ENCODE measurements around the gene PIP5K1B.
"Not testable (repeated sequence)": the region's sequence is repeated elsewhere in the genome, so short reads cannot be mapped to it uniquely, and the experiment has no call there.

The PIP5K1B gene

DNA sequence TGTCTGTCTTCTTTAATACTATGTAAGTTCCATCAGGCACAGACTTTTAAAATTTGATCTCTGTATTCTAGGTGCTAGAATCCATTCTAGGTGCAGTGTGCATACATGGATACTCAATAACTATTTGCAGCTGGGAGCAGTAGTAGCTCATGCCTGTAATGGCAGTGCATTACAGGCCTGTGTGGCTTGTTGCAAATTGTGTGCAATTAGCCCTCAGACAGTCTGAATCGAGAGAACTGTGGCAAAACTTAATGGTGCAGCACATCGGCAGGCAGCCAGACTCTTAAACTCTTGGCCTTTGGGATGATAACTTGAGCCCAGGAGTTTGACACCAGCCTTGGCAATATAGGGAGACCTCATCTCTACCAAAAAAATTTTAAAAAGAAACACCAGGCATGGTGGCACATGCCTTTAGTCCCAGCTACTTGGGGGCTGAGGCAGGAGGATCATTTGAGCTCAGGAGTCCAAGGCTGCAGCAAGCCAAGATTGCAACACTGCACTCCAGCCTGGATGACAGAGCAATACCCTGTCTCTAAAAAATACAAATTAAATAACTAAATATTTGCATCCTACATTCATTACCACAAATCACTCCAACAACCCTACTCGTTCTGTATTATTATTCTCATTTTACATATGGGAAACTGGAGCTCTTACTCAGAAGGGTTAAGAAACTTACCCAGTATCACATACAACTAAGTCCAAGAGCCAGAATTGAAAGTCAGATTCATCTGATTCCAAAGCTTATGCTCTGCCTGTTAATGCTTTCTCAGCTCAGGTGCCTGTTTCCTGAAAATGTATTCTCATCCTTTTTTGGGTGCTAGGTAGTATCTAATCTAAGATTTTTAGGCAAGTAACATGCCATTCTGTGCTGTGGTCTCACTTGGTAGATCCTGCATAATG lies 278.7 kb downstream of the PIP5K1B start:
- TF ChIP-seq, protein P1, sequence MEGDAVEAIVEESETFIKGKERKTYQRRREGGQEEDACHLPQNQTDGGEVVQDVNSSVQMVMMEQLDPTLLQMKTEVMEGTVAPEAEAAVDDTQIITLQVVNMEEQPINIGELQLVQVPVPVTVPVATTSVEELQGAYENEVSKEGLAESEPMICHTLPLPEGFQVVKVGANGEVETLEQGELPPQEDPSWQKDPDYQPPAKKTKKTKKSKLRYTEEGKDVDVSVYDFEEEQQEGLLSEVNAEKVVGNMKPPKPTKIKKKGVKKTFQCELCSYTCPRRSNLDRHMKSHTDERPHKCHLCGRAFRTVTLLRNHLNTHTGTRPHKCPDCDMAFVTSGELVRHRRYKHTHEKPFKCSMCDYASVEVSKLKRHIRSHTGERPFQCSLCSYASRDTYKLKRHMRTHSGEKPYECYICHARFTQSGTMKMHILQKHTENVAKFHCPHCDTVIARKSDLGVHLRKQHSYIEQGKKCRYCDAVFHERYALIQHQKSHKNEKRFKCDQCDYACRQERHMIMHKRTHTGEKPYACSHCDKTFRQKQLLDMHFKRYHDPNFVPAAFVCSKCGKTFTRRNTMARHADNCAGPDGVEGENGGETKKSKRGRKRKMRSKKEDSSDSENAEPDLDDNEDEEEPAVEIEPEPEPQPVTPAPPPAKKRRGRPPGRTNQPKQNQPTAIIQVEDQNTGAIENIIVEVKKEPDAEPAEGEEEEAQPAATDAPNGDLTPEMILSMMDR (IDR thresholded peaks at IDR 0.05; ENCODE audit: borderline replicate concordance, extremely low read depth, low read length, poor library complexity, severe bottlenecking), result no peak
- no peak for TF ChIP-seq EZH2 (IDR thresholded peaks at IDR 0.05; ENCODE audit: borderline replicate concordance, low read depth, low read length, severe bottlenecking)
- Histone ChIP-seq H4K20me1 (ENCODE audit: insufficient read depth, low read length) (no peaks in the 10 kb centered on the region), H3K36me3 (ENCODE audit: insufficient read depth, low read length) (no peaks in the 10 kb centered on the region), H3K27me3 (ENCODE audit: insufficient read depth, low read length, poor library complexity) (no peaks in the 10 kb centered on the region), H3K9ac (ENCODE audit: low read depth, low read length) (no peak overlapping the region), H3K27ac (ENCODE audit: low read length) (no peak overlapping the region), H3K4me3 (ENCODE audit: low read depth in 1 of 2, low read length in 2 of 2) (no peak overlapping the region), H2AFZ (ENCODE audit: low read depth, low read length) (no peak overlapping the region), H3K79me2 (ENCODE audit: insufficient read depth, low read length) (no peaks in the 10 kb centered on the region), H3K4me1 (ENCODE audit: insufficient read depth, low read length) (no peaks in the 10 kb centered on the region), H3K9me3 (ENCODE audit: insufficient read depth, low read length, severe bottlenecking) (no peaks in the 10 kb centered on the region), H3K4me2 (ENCODE audit: insufficient read depth, low read length) (no peak overlapping the region)
- no peak for DNase-seq
- ATAC-seq (ENCODE audit: insufficient read depth, low read depth), result no peak

- not testable (repeated sequence) for ATAC-seq (ENCODE audit: insufficient read depth, low read depth); H3K27me3 ChIP-seq (ENCODE audit: insufficient read depth, low read length, poor library complexity)
These were observed 281.9 kb downstream of the PIP5K1B start for GRCh38 chr9:68986949-68987348.

DNA sequence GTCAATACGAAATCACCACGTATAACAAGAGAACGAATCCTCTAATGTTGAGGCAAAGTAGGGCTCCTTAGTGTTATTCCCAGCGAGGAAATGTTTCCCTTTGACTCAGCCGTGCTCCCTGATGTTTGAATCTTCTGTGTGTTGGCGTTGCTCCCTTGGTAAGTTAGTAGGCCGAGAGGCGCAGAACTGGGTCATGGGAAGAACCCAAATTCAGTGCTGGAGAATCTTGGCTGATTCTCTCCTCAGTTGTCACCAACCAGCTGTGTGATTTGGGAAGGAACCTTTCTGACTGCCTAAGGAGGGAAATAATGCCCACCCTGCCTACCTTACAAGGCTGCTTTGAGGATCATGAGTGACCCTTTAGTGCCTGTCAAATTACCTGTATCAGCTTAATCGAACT lies 286.4 kb downstream of the PIP5K1B start:
- Histone ChIP-seq H3K4me2 (ENCODE audit: insufficient read depth, low read length) (no peak overlapping the region), H3K27me3 (ENCODE audit: insufficient read depth, low read length, poor library complexity) (no peaks in the 10 kb centered on the region), H3K36me3 (ENCODE audit: insufficient read depth, low read length) (no peaks in the 10 kb centered on the region), H4K20me1 (ENCODE audit: insufficient read depth, low read length) (no peaks in the 10 kb centered on the region), H3K4me3 (ENCODE audit: low read depth in 1 of 2, low read length in 2 of 2) (no peak overlapping the region), H3K27ac (ENCODE audit: low read length) (no peak overlapping the region), H3K9me3 (ENCODE audit: insufficient read depth, low read length, severe bottlenecking) (no peaks in the 10 kb centered on the region), H3K9ac (ENCODE audit: low read depth, low read length) (no peak overlapping the region), H3K79me2 (ENCODE audit: insufficient read depth, low read length) (no peaks in the 10 kb centered on the region), H3K4me1 (ENCODE audit: insufficient read depth, low read length) (no peaks in the 10 kb centered on the region), H2AFZ (ENCODE audit: low read depth, low read length) (no peak overlapping the region)
- no peak for DNase-seq
- ATAC-seq (ENCODE audit: insufficient read depth, low read depth), result no peak
- TF ChIP-seq EZH2 (IDR thresholded peaks at IDR 0.05; ENCODE audit: borderline replicate concordance, low read depth, low read length, severe bottlenecking), result no peak
- TF ChIP-seq, protein P1 (IDR thresholded peaks at IDR 0.05; ENCODE audit: borderline replicate concordance, extremely low read depth, low read length, poor library complexity, severe bottlenecking), result no peak

More at GRCh38 chr9:68986949-68987348, 281.9 kb downstream of the PIP5K1B start:
- H3K4me3 ChIP-seq (ENCODE audit: low read depth in 1 of 2, low read length in 2 of 2); H3K4me2 ChIP-seq (ENCODE audit: insufficient read depth, low read length); H3K9ac ChIP-seq (ENCODE audit: low read depth, low read length); H3K36me3 ChIP-seq (ENCODE audit: insufficient read depth, low read length); H4K20me1 ChIP-seq (ENCODE audit: insufficient read depth, low read length); H3K27ac ChIP-seq (ENCODE audit: low read length); DNase-seq; H3K4me1 ChIP-seq (ENCODE audit: insufficient read depth, low read length); H3K9me3 ChIP-seq (ENCODE audit: insufficient read depth, low read length, severe bottlenecking); H3K79me2 ChIP-seq (ENCODE audit: insufficient read depth, low read length); H2AFZ ChIP-seq (ENCODE audit: low read depth, low read length): not testable (repeated sequence)

DNA sequence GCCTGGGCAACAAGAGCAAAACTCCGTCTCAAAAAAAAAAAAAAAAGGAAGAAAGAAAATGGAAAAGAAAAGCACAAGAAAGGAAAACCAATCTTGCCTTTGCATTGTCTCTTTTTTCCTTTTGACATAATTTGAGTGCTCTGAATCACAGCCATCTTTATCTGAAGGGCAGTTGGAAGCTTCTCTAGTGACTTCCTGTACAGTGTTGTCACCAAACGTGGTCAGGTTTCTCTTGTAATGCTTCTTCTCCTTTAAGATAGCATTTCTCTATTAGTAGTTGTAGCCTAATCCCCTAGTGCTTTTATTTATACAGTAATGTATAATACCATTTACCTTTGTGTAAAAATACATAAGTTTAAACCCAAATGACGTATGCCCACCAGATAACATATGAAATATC lies 290.7 kb downstream of the PIP5K1B start:
- H3K4me2 ChIP-seq (ENCODE audit: insufficient read depth, low read length), result no peak overlapping the region
- H4K20me1 ChIP-seq (ENCODE audit: insufficient read depth, low read length), result no peaks in the 10 kb centered on the region
- no peaks in the 10 kb centered on the region for H3K36me3 ChIP-seq (ENCODE audit: insufficient read depth, low read length)
- no peaks in the 10 kb centered on the region for H3K4me1 ChIP-seq (ENCODE audit: insufficient read depth, low read length)
- ATAC-seq (ENCODE audit: insufficient read depth, low read depth), result no peak
- H2AFZ ChIP-seq (ENCODE audit: low read depth, low read length), result no peak overlapping the region
- H3K4me3 ChIP-seq (ENCODE audit: low read depth in 1 of 2, low read length in 2 of 2), result no peak overlapping the region
- H3K27ac ChIP-seq (ENCODE audit: low read length), result no peak overlapping the region
- H3K9ac ChIP-seq (ENCODE audit: low read depth, low read length), result no peak overlapping the region
- no peaks in the 10 kb centered on the region for H3K9me3 ChIP-seq (ENCODE audit: insufficient read depth, low read length, severe bottlenecking)
- TF ChIP-seq, protein P1 (IDR thresholded peaks at IDR 0.05; ENCODE audit: borderline replicate concordance, extremely low read depth, low read length, poor library complexity, severe bottlenecking), result no peak
- no peak for TF ChIP-seq EZH2 (IDR thresholded peaks at IDR 0.05; ENCODE audit: borderline replicate concordance, low read depth, low read length, severe bottlenecking)
- H3K79me2 ChIP-seq (ENCODE audit: insufficient read depth, low read length), result no peaks in the 10 kb centered on the region
- DNase-seq, result no peak
- H3K27me3 ChIP-seq (ENCODE audit: insufficient read depth, low read length, poor library complexity), result no peaks in the 10 kb centered on the region
